Aorta (tissue), 5 donors: Measurements from ENCODE around the gene SAMD8. TPM values are rescaled to one million over a fixed set of nuclear protein-coding genes. Genes with fewer than 3 reads are reported as not detected.

ENCODE experiments used
- ATAC-seq: fragments of 200-7000 bp; cut with Tn5 transposase; one replicate; pipeline ENCODE4 v1.9.1; 2022; ENCODE audit warnings: moderate library complexity; ENCODE audit not compliant: low FRiP score
- DNase-seq, 2 donors: peaks; one replicate each; pipeline ENCODE4 v3.0.0-alpha.2; 2020
- H3K27ac ChIP-seq, 2 donors: one replicate each; pipeline ENCODE4 v1.5.1; 2013; ENCODE audit warnings: low read length in 2 of 2, mild to moderate bottlenecking in 2 of 2, moderate library complexity in 2 of 2, control low read depth in 1 of 2, inconsistent platforms in 1 of 2, low read depth in 1 of 2
- H3K27me3 ChIP-seq, 2 donors: one replicate each; pipeline ENCODE4 v1.6.1; 2013; ENCODE audit warnings: control low read depth in 1 of 2, low read length in 1 of 2, mild to moderate bottlenecking in 1 of 2, moderate library complexity in 1 of 2; ENCODE audit not compliant: insufficient read depth in 2 of 2, control insufficient read depth in 1 of 2
- H3K36me3 ChIP-seq, 2 donors: one replicate each; pipeline ENCODE4 v1.6.1; 2013; ENCODE audit warnings: control low read depth in 1 of 2, low read length in 1 of 2, mild to moderate bottlenecking in 1 of 2; ENCODE audit not compliant: insufficient read depth in 2 of 2, control insufficient read depth in 1 of 2
- H3K4me1 ChIP-seq, 2 donors: one replicate each; pipeline ENCODE4 v1.6.1; 2013; ENCODE audit warnings: low read length in 2 of 2, control low read depth in 1 of 2, mild to moderate bottlenecking in 1 of 2, moderate library complexity in 1 of 2; ENCODE audit not compliant: insufficient read depth in 2 of 2, control insufficient read depth in 1 of 2
- H3K4me3 ChIP-seq, 2 donors: one replicate each; pipeline ENCODE4 v1.5.1; 2013; ENCODE audit warnings: low read length in 2 of 2, control low read depth in 1 of 2, mild to moderate bottlenecking in 1 of 2
- H3K9me3 ChIP-seq: one replicate; pipeline ENCODE4 v1.6.1; 2013; ENCODE audit warnings: mild to moderate bottlenecking, low read length; ENCODE audit not compliant: control insufficient read depth
- WGBS, 2 donors: extraction: QIAGEN DNeasy Blood & Tissue Kit; methylation state at CpG; one replicate each; pipeline ENCODE4 v1.1.7; 2013; 5-methylcytosine and 5-hydroxymethylcytosine counted together
- intact Hi-C, 2 donors: fragments of 100-400 bp; cut with DNase I; formaldehyde crosslinking; loops; one replicate each; pipeline versions ENCODE4 v1.14.2 to v1.15.0; 2022
- polyA plus RNA-seq, 2 donors: library from polyadenylated mRNA; stranded (reverse); fragments of 200-250 nt; gene quantifications; one replicate each; pipeline ENCODE4 v1.2.3, GENCODE V29; 2013
- total RNA-seq, 2 donors: library from RNA; stranded (reverse); fragmentation: NEBNext Ultra II Directional; extraction: Animal tissue kit (Norgen Biotek cat#: 25700); gene quantifications; one replicate each; pipeline ENCODE4 v1.2.1, GENCODE V29; 2021
- donor health status: healthy with polysubstance abuse.
- donor health status: Bipolar disorder and iron deficiency.
- donor health status: DM: no; HTN: no; CAD: no.
- donor health status: DM: no; HTN: no; CAD: no.
- donor health status: DM: yes; HTN: yes; CAD: no.

SAMD8 gene
- total and polyA plus RNA-seq, 4 donors: 6.8 to 37.5 (median 21.8) TPM

- Histone ChIP-seq H3K4me1 (peaks cover 0 to 4% of the 10 kb centered on the region in 2 donors), H3K9me3 (no peaks in the 10 kb centered on the region), H3K27me3 (no peaks in the 10 kb centered on the region), H3K4me3 (no peak overlapping the region), H3K27ac (no peak overlapping the region), H3K36me3 (no peaks in the 10 kb centered on the region)
- ATAC-seq (no peak), DNase-seq (no peak)
- intact Hi-C loops: no loop called here
- WGBS, 2 donors: 45% methylated on average over 3 of the region's 3 CpGs
Observed at GRCh38 chr10:75137533-75138438, 26.3 kb downstream of the SAMD8 start.

GRCh38 chr10:75140246-75140645 is 28.8 kb downstream of the SAMD8 start:
- Histone ChIP-seq H3K4me3 (no peak overlapping the region), H3K4me1 (peaks cover 1 to 4% of the 10 kb centered on the region in 2 donors), H3K36me3 (no peaks in the 10 kb centered on the region), H3K9me3 (no peaks in the 10 kb centered on the region), H3K27me3 (no peaks in the 10 kb centered on the region), H3K27ac (no peak overlapping the region)
- ATAC-seq (no peak), DNase-seq (no peak)
- 97 to 98% methylated on average over 4 of the region's 4 CpGs for WGBS, 2 donors
- intact Hi-C loops: no loop called here

- Histone ChIP-seq H3K4me3 (no peak overlapping the region), H3K27me3 (no peaks in the 10 kb centered on the region), H3K36me3 (no peaks in the 10 kb centered on the region), H3K27ac (no peak overlapping the region), H3K4me1 (peaks cover 0 to 1% of the 10 kb centered on the region in 2 donors), H3K9me3 (no peaks in the 10 kb centered on the region)
- intact Hi-C loops: no loop called here
- DNase-seq: no peak
- ATAC-seq: no peak
- WGBS, 2 donors: 9 to 12% methylated on average over 1 of the region's 1 CpG
Observed at GRCh38 chr10:75143353-75143752, 31.9 kb downstream of the SAMD8 start.

- peaks cover 0 to 1% of the 10 kb centered on the region in 2 donors for H3K4me1 ChIP-seq
Observed at GRCh38 chr10:75145590-75145989, 34.1 kb downstream of the SAMD8 start.

GRCh38 chr10:75146780-75147179 is 35.3 kb downstream of the SAMD8 start:
- Histone ChIP-seq H3K27me3 (no peaks in the 10 kb centered on the region), H3K9me3 (no peaks in the 10 kb centered on the region), H3K27ac (no peak overlapping the region), H3K4me3 (no peak overlapping the region), H3K4me1 (peaks cover 0 to 1% of the 10 kb centered on the region in 2 donors), H3K36me3 (no peaks in the 10 kb centered on the region)
- 91 to 94% methylated on average over 2 of the region's 2 CpGs for WGBS, 2 donors
- DNase-seq: no peak
- ATAC-seq: no peak
- intact Hi-C loops: loop anchor here in 1 of 2 donors (5.0 kb wide), 1 partner anchor 99 kb away; no protein-coding TSS in a partner anchor

More at GRCh38 chr10:75145590-75145989, 34.1 kb downstream of the SAMD8 start:
- DNase-seq: no peak
- Histone ChIP-seq H3K9me3 (no peaks in the 10 kb centered on the region), H3K4me3 (no peak overlapping the region), H3K27me3 (no peaks in the 10 kb centered on the region), H3K27ac (no peak overlapping the region), H3K36me3 (no peaks in the 10 kb centered on the region)
- intact Hi-C loops: loop anchor here in 1 of 2 donors (5.0 kb wide), 1 partner anchor 98 kb away; no protein-coding TSS in a partner anchor
- 74 to 86% methylated on average over 1 of the region's 1 CpG for WGBS, 2 donors
- ATAC-seq: no peak

GRCh38 chr10:75150656-75151055 is 39.2 kb downstream of the SAMD8 start:
- no peaks in the 10 kb centered on the region for H3K36me3 ChIP-seq
- no peaks in the 10 kb centered on the region for H3K27me3 ChIP-seq
- intact Hi-C loops: no loop called here
- no peaks in the 10 kb centered on the region for H3K9me3 ChIP-seq
- no peak overlapping the region for H3K4me3 ChIP-seq
- H3K4me1 ChIP-seq: peaks cover 0 to 1% of the 10 kb centered on the region in 2 donors
- WGBS, 2 donors: 93 to 94% methylated on average over 5 of the region's 5 CpGs
- DNase-seq: no peak
- H3K27ac ChIP-seq: no peak overlapping the region
- ATAC-seq: no peak

GRCh38 chr10:75159519-75159918 is 48.1 kb downstream of the SAMD8 start:
- ATAC-seq (no peak), DNase-seq (no peak)
- H3K27ac ChIP-seq: peak overlapping the region in 1 of 2 donors; percentile 28
- H3K9me3 ChIP-seq: no peaks in the 10 kb centered on the region
- 25 to 26% methylated on average over 4 of the region's 4 CpGs for WGBS, 2 donors
- peaks cover 3 to 7% of the 10 kb centered on the region in 2 donors for H3K4me1 ChIP-seq
- H3K36me3 ChIP-seq: no peaks in the 10 kb centered on the region
- intact Hi-C loops: no loop called here
- H3K4me3 ChIP-seq: no peak overlapping the region
- no peaks in the 10 kb centered on the region for H3K27me3 ChIP-seq

- Histone ChIP-seq H3K36me3 (no peaks in the 10 kb centered on the region), H3K9me3 (no peaks in the 10 kb centered on the region), H3K27ac (no peak overlapping the region), H3K4me3 (no peak overlapping the region), H3K27me3 (no peaks in the 10 kb centered on the region), H3K4me1 (no peaks in the 10 kb centered on the region)
- no peak for ATAC-seq
- WGBS, 2 donors: 47 to 49% methylated on average over 2 of the region's 2 CpGs
- DNase-seq: no peak
- intact Hi-C loops: no loop called here
Observed at GRCh38 chr10:75165684-75166622, 54.5 kb downstream of the SAMD8 start.
